ENCODE measurements around the gene UNG. TPM values are rescaled to one million over a fixed set of nuclear protein-coding genes. Genes with fewer than 3 reads are reported as not detected.

Gene UNG
- total RNA-seq, 1 experiment from 2014 or later, result 35.4 TPM

GRCh38 chr12:109113661-109114321 lies 16.4 kb downstream of the UNG start:
- in situ Hi-C loops (cut with HindIII; ENCODE audit: low pct_unique_long_range_greater_than_20kb, low sequenced_read_pairs), result no loop called here
- DNase-seq (ENCODE audit: low read depth, low spot score), result no peak

GRCh38 chr12:109114644-109115043 lies 17.2 kb downstream of the UNG start:
- in situ Hi-C loops (cut with HindIII; ENCODE audit: low pct_unique_long_range_greater_than_20kb, low sequenced_read_pairs), result no loop called here
- no peak for DNase-seq (ENCODE audit: low read depth, low spot score)

- in situ Hi-C loops (cut with HindIII; ENCODE audit: low pct_unique_long_range_greater_than_20kb, low sequenced_read_pairs), result no loop called here
- DNase-seq (ENCODE audit: low read depth, low spot score), result no peak
Observed at GRCh38 chr12:109115404-109115757, 18.0 kb downstream of the UNG start.

GRCh38 chr12:109115758-109116610 lies 18.6 kb downstream of the UNG start, which contains the start of gene ACACB:
ACACB (plus strand) TSS chr12:109116587; CDS start chr12:109139406, 22,819 bp downstream.
- peak; percentile 79 for DNase-seq (ENCODE audit: low read depth, low spot score)
- in situ Hi-C loops (cut with HindIII; ENCODE audit: low pct_unique_long_range_greater_than_20kb, low sequenced_read_pairs), result no loop called here

GRCh38 chr12:109116611-109116949 lies 19.2 kb downstream of the UNG start:
- in situ Hi-C loops (cut with HindIII; ENCODE audit: low pct_unique_long_range_greater_than_20kb, low sequenced_read_pairs), result no loop called here

GRCh38 chr12:109120095-109120494 lies 22.7 kb downstream of the UNG start:
- DNase-seq (ENCODE audit: low read depth, low spot score), result no peak
- in situ Hi-C loops (cut with HindIII; ENCODE audit: low pct_unique_long_range_greater_than_20kb, low sequenced_read_pairs), result no loop called here

More at GRCh38 chr12:109116611-109116949, 19.2 kb downstream of the UNG start:
- no peak for DNase-seq (ENCODE audit: low read depth, low spot score)

- DNase-seq (ENCODE audit: low read depth, low spot score), result no peak
- in situ Hi-C loops (cut with HindIII; ENCODE audit: low pct_unique_long_range_greater_than_20kb, low sequenced_read_pairs), result no loop called here
Observed at GRCh38 chr12:109120557-109120956, 23.2 kb downstream of the UNG start.

GRCh38 chr12:109121346-109121880 lies 24.0 kb downstream of the UNG start:
- DNase-seq (ENCODE audit: low read depth, low spot score), result no peak
- in situ Hi-C loops (cut with HindIII; ENCODE audit: low pct_unique_long_range_greater_than_20kb, low sequenced_read_pairs), result no loop called here

- DNase-seq (ENCODE audit: low read depth, low spot score), result no peak
- in situ Hi-C loops (cut with HindIII; ENCODE audit: low pct_unique_long_range_greater_than_20kb, low sequenced_read_pairs), result no loop called here
Observed at GRCh38 chr12:109124878-109125648, 27.7 kb downstream of the UNG start.

GRCh38 chr12:109125791-109126190 lies 28.4 kb downstream of the UNG start:
- no peak for DNase-seq (ENCODE audit: low read depth, low spot score)
- in situ Hi-C loops (cut with HindIII; ENCODE audit: low pct_unique_long_range_greater_than_20kb, low sequenced_read_pairs), result no loop called here

- in situ Hi-C loops (cut with HindIII; ENCODE audit: low pct_unique_long_range_greater_than_20kb, low sequenced_read_pairs), result no loop called here
- no peak for DNase-seq (ENCODE audit: low read depth, low spot score)
Observed at GRCh38 chr12:109126784-109127183, 29.4 kb downstream of the UNG start.

GRCh38 chr12:109127533-109128242 lies 30.3 kb downstream of the UNG start:
- in situ Hi-C loops (cut with HindIII; ENCODE audit: low pct_unique_long_range_greater_than_20kb, low sequenced_read_pairs), result no loop called here
- DNase-seq (ENCODE audit: low read depth, low spot score), result no peak

- in situ Hi-C loops (cut with HindIII; ENCODE audit: low pct_unique_long_range_greater_than_20kb, low sequenced_read_pairs), result no loop called here
- no peak for DNase-seq (ENCODE audit: low read depth, low spot score)
Observed at GRCh38 chr12:109130297-109131153, 33.1 kb downstream of the UNG start.

- in situ Hi-C loops (cut with HindIII; ENCODE audit: low pct_unique_long_range_greater_than_20kb, low sequenced_read_pairs), result no loop called here
- DNase-seq (ENCODE audit: low read depth, low spot score), result no peak
Observed at GRCh38 chr12:109131154-109132050, 34.0 kb downstream of the UNG start.

- DNase-seq (ENCODE audit: low read depth, low spot score), result peak; percentile 74
- in situ Hi-C loops (cut with HindIII; ENCODE audit: low pct_unique_long_range_greater_than_20kb, low sequenced_read_pairs), result no loop called here
Observed at GRCh38 chr12:109134186-109134917, 37.0 kb downstream of the UNG start.

All from SK-MEL-5 (cell line).